Measurements from ENCODE around the gene RAB9A.

GRCh38 chrX:13692771-13693231 is 3.9 kb downstream of the RAB9A start:
- no peak for TF ChIP-seq POLR2A (IDR thresholded peaks at IDR 0.05)
- no peak for TF ChIP-seq CTCF (IDR thresholded peaks at IDR 0.05)

All from thyroid gland (tissue), 4 donors.